GM21390 (cell line): ENCODE measurements around the gene MYO7B.
"Not testable (repeated sequence)": the region's sequence is repeated elsewhere in the genome, so short reads cannot be mapped to it uniquely, and the experiment has no call there.

Source experiments
- ATAC-seq: cut with Tn5 transposase; IDR thresholded peaks from one replicate; pipeline ENCODE4 v1.9.1; 2021; ENCODE audit not compliant: unreplicated experiment

The MYO7B gene

DNA sequence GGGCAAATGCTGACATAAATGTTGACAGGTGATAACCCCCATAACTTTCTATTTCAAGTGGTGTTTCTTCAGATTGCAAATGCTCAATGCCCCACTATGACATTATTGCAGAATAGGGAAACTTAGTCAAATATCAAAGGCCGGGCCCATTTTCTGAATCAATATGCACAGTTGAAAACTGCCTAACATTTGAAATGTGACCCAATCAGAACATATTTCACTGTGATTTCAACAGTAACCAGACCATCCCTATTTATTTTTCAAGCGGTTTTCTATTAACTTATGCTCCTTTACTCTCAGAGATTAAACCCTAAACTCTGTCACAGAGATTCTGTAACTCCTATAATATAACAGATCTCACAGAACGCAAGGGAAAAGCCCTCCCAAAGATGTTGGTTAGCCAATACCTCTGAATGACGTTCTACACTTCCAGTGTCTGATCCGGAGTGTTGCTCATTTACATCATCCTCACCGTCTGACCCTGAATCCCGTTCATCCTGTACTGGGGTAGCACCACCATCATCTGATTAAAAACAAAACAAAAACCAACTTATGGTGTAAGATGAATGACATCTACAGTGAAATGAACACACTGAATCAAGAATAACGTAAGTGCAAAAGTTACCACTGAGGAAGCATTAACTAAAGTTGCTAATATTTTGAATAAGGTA, 12.1 kb upstream of the MYO7B start:
- no peak for ATAC-seq

DNA sequence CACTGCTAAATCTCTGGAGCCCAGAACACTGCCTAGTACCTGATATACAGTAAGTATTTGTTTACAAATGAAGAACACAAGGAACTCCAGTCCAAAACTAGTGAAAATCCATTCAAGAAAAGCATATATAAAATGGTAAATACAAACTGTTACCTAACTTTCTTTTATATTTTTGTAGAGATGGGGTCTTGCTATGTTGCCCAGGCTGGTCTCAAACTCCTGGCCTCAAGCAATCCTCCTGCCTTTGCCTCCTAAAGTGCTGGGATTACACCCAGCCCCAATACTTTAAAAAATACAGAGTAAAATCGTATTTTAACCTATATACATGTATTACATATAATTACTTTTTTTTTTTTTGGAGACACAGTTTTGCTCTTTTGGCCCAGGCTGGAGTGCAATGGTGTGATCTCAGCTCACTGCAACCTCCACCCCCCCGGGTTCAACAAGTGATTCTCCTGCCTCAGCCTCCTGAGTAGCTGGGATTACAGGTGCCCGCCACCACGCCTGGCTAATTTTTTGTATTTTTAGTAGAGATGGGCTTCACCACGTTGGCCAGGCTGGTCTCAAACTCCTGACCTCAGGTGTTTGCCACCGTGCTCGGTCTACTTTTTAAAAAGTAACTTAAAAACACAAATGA, 11.2 kb upstream of the MYO7B start:
- ATAC-seq: not testable (repeated sequence)

DNA sequence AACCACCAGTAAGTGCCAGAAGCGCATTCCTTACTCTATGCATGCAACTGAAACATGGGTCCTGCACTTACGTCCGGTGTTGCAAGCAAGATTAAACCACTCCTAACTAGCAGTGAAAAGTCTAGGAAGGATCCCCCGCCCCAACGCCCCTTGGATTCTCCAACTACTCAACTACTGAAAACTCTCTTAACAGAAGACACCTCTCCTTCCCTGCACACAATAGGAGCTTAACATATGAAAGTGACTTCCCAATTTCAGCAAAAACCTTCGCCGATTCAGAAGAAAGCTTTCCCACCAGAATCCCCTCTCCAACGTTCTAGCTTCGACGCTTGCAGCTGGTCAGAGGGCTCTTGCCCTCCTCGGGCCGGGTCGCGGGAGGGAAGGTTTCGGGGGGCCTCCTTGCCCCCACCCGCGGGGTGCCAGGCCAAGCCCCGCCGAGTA, 9.8 kb upstream of the MYO7B start:
- no peak for ATAC-seq

DNA sequence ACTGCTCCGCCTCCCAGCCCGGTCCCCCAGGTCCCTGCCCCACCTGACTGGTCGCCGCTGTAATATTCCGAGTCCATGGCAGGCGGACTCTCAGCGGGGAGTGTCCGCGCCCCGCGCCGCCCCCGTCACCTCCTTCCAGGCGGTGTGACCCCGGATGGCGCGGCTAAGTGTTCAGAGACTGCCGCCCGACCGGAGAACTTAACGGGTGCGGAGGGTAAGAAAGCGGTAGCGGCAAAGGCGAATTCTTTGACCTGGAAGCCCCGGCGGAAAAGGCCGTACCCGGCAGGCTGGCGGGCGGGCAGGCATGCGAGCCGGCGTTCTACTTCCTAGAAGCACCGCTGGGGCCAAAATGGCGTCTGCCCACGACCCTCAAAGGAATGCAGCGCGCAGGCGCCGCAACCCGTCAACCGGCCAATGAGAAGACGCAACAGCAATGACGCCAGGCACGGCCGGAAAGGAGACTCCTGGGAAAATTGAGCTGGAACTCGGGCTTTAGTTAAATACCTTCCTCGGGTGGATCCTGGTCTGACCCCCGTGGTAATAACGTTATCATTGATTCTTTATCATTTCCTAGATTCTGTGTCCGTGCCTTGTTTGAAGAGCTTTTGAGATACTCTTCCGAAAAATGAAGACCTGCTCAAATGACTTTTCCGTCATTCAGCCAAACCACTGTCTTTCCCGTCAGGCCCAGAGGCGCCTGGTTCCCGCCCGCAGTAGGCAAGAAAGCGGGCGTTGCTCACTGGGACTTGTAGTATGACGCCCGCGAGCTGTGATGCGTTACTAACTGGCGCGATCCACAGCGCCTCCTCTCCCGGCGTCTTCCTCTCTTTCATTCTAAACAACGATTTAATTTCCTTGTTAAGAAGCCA, 9.1 kb upstream of the MYO7B start, which contains the start of gene IWS1:
Gene IWS1 (minus strand): TSS at position 358 of the 869 bp plus-strand sequence. CDS start 281 bp downstream, at position 77.
- peak; percentile 87 for ATAC-seq

DNA sequence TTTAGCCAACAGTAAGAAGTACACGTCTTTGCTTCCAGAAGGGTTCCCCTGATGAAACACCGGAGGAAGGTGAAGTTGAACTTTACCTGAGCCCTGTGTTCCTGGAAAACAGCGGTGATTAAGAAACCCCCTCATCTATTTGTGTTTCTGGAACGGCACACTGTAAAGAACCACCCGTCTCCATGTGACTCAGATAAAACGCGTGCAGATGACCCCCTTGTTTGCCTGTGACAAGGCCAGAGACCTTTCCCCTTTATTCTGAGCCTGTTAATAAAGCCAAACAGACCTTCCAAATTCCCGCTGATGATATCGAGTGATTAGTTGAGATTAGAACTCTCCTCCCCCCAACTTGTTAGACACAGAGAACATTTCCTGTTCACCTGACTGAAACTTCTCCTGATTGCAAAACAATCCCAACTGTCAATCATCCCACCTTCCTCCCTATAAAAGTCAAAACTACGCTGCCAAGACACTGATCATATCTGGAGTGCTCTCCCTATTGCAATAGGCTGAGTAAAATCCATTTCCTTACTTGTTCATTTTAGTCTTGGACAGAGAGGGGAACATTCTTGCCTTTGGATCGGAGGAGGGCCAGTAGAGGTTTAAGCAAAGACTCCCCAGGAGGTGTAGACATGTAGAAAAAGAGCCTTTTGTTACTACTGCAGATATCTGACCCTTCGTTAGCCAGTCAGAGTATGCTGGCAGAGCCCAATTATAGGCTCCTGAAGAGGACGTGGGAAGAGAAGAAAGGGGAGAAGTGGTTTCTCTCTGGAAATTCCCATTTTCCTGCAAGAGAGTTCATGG, 8.3 kb upstream of the MYO7B start:
- peak; percentile 9 for ATAC-seq

DNA sequence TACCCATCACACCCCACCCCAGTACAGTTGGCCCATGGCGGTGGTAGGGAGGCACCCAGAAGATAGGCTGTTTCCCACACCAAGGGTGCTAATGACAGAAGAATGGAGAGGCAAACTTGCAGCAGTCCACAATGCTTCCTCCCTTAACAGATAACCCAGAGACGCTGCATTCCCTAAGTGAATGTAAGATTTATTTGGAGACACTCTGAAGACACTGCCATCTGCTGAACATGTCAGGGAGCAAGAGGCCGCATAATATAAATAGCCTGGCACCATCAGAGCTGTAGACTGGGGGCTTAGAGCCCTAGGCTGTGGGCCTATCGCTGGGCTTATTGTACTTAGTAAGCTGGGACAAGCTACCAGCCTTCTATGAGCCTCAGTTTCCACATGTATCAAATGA, 7.0 kb upstream of the MYO7B start:
- ATAC-seq: no peak

DNA sequence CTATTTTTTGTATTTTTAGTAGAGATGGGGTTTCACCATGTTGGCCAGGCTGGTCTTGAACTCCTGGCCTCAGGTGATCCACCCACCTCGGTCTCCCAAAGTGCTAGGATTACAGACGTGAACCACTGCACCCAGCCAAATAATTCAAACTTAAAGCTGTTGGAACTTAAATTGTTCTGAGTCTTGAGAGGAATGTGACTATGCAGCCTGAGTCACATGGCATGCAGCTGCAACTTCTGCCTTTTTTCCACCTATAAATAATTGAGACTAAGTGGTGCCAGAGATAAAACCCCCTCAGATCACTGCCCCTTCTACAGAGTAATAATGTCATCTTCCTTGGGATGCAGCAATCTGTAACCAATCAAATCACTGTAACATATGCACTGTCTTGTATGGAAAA, 6.1 kb upstream of the MYO7B start:
- not testable (repeated sequence) for ATAC-seq

DNA sequence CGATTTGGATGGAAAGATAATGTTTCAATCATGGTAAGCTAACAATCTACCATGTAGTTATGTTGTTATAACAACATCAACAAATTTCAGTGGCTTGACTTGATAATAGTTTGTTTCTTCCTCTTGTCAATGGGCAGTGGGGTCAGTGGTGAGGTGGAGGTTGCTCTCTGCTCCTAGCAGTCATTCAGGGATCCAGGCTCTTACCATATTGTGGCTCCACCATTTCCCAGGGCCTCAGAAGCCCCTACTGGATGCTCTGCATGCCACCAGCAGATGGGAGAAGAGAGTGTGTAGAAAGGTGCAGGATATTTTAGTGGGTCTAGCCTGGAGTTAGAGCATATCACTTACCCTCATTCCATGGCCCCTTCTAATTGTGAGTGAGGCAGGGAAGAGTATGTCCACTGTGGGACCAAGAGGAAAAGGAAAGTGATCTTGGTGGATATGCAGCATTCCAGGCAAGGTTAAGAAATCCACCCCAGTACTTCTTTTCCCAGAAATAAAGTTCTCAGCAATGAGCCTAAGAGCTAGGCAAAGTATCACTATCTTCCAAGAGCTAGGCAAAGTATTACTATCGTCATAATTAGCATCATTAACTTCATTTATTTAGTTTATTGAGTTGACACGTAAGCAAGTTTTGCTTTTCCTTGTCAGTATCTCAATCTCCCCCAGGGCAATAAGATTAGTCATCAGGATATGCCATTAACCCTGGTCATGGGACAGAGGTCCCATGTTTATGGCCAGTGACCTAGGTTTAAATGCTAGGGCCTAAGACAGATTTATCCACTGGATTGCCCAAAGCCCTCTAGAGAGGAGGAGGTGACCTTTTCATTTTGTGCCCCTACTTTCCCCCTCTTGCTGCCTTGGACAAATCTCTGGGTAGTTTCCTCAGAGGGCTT, 5.0 kb upstream of the MYO7B start:
- no peak for ATAC-seq

DNA sequence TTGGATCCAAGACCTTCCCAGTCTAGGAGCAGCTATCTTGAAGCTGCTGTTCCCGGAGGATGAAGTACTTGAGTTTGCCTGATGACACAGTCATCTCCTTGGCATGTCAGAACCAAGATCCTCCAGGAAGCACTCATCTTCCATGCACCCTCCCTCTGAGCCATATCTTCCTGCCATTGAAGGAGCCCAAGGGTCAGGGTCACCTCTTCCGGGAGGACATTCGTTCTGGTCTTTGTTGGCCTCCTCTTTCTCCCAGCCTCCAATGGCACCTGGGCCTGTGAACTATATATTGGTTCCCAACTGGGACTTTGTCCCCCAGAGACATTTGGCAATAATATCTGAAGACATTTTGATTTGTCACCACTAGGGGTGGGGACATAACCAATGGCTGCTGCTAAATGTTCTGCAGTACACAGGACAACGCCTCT, 4.2 kb upstream of the MYO7B start:
- no peak for ATAC-seq

DNA sequence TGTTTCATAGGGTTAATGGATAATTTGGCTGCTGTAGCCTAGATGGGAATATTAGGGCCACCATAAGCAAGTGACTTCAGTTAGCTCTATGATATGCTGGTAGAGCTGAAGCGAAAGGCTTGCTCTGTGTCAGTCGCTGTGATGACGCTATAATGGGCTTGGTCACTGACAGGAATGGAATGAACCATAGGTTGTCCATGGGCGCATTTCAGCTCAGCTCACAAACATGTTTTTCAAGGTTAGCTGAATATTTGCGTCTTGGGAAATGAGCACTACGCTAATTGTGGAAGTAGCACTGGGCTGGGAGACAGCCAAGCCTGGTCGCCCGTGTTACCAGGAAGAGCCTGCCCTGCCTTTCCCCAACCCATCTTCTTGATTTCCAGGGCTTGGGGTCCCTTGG, 3.2 kb upstream of the MYO7B start:
- ATAC-seq: no peak

DNA sequence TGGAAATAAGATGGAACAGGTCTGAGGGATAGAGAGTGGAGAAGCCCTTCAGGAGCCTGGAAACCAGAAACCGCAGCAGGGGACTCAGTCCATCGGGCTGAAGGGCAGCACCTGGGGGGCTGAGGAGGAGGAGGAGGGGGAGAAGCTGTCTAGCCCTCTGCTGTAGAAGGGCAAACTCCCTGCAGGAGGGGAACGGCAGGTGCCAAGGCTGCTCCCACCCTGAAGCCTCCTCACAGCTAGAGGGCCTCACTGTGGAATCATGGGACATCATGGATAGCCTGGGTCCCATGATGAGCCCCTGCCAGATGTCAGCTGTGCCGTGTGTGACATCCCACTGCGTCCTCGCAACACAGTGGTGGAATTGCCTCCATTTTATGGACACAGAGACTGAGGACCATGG, 435 bp downstream of the MYO7B start:
- ATAC-seq: no peak

DNA sequence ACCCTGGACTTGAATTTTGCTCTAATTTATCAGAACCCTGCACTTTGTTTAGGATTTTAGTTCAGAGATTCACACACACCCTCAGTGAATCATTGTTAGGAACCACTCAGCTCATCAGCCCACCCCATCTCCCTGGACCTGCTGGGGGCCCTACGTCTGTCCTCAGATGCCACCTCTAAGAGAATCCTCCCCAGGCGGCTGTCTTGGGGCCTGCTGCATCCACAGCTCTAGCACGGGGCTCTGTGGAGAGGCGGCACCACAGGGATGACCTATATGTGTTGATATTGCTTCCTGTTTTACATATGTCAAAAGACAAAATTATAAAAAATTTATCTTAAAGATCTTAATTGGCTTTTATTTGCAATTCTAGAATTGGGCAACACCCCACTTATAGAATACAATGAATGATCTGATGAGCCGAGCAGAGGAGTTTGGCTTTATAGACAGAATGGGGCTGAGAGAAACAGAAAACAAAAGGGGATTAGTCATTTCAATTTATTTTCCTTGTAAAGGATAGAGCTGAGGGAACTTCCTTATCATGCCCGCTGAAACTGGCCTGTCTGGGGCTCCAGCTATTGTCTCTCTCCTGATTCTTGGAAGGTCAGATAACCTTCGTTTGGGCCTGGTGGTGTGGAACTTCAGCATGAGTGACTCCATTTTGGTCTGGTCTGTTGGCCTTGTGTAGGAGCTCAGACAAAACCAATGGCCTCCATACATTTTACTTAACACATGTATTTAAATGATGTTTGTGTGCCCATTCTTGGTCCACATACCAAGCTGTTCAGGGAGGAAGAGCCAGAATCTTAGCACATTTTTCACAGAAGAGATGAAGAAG, 1.4 kb downstream of the MYO7B start:
- ATAC-seq: no peak

DNA sequence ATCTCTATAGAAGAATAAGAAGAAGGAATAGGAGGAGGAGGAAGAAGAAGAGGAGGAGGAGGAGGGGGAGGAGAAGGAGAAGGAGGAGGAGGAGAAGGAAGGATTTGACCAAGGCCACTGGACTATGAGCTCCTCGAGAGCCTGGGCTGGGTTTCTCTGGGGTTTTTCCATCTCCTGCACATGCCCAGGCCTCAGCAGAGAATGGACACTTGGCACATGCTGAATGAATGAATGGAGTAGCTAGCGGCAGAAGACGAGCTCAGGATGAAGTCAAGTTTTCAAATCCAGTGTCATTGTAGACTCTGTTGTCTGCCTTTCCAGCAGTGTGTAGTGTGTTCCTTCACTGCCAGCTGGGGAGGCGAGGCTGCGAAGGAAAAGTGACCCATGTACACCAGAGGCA, 2.2 kb downstream of the MYO7B start:
- no peak for ATAC-seq

DNA sequence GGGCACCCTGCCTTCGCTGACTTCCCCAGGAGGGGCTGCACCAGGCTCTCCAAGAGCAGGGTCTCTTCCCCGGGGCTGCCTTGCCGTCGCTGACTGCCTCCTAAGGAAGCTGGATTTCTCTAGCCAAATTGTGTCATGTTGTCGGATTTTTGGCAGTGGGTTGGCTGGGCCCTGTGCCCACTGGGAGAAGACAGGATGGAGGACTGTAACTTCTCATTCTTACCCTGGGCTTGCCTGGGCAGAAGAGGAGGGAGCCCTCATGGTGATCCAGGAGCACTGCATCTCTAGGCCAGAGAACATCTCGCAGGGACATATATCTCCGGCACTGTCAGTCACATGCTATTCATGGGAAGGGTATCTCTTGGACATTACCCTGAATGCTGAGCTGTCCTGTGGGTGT, 6.3 kb downstream of the MYO7B start:
- ATAC-seq: no peak

DNA sequence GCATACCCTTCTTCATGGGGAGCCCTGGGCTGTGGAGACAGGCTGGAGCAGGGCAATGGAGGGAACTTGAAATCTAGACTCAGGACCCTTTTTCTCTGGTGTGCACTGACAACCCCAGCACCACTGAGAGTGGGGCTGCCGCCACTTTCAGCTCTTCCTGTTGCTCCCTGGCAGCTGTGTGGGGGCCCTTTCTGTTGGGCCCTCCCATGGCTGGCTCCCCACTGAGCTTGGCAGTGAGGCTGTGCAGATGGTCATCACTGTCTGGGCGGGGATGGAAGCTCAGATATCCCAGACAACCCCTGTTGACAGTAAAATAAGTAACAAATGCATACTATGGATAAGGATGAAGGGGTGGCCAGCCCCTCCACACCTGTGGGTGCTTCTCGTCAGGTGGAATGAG, 6.7 kb downstream of the MYO7B start:
- ATAC-seq: no peak

DNA sequence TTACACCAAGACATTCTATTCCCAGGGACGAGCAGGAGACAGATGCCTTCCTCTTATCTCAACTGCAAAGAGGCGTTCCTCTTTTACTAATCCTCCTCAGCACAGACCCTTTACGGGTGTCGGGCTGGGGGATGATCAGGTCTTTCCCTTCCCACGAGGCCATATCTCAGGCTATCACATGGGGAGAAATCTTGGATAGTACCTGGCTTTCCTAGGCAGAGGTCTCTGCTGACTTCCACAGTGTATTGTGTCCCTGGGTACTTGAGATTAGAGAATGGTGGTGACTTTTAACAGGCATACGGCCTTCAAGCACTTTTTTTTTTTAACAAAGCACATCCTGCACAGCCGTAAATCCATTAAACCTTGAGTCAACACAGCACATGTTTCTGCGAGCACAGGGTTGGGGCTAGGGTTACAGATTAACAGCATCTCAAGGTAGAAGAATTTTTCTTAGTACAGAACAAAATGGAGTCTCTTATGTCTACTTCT, 7.6 kb downstream of the MYO7B start:
- ATAC-seq: not testable (repeated sequence)

DNA sequence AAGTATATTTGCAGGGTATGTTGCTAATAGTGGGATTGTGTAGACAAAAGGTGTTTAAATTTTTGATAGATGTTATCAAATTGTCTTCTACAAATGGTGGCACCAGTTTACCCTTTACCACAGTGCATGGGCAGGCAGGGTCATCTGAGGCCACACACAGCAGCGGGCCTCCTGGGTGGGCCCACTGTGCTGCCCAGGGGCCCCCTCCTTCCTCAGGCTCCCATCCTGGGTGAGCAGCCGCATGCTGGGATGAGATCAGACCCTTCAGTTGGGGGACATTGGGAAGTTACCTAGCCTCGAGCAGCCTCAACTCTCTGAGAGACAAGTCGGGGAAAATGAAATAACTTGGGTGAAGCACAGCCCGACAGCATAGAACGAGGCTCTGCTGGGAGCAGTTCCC, 9.7 kb downstream of the MYO7B start:
- ATAC-seq: no peak

DNA sequence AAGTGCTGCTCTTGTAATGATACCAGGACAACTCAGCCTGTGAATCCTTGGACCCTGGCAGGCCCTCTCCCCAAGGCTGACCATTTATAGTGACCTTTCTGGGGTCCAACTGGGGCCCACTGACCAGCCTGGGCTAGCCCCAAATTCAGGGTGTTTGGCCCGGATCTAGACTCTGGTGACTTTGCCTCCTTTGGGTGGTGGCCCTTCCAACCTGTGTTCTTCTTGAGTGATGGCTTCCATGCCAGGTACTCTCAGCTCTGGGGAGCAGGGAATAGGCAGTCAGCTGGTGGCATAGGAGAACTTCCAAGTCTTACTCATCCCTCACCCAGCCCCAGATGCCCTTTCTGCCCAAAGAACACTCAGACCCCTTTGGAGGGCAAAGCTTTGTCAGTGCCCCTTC, 10.3 kb downstream of the MYO7B start:
- no peak for ATAC-seq

DNA sequence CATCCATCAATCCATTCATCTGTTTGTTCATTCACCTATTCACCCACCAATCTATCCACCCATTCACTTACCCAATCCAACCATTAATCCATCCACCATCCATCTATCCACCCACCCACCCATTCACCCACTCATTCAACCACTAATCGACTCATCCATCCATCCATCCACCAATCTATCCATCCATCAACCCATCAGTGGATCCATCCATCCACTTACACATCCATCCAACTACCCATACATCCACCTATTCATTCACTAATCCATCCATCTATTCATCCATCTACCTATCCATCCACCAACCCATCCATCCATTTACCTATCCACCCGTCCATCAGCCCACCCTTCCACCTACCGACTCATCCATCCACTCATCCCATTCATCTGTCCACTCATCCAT, 11.3 kb downstream of the MYO7B start:
- no peak for ATAC-seq
